Astrocyte (in vitro differentiated cells and primary cell): ENCODE measurements around the gene IL1RL2.

Experiments
- CTCF ChIP-seq: IDR thresholded peaks from 2 replicates; pipeline ENCODE4 v1.5.1; 2011; ENCODE audit warnings: low read depth, mild to moderate bottlenecking, inconsistent platforms, low read length, moderate library complexity; ENCODE audit not compliant: insufficient read depth
- EZH2 ChIP-seq: IDR thresholded peaks from 2 replicates; pipeline ENCODE4 v1.6.1; 2012; ENCODE audit warnings: mild to moderate bottlenecking, low read length, inconsistent platforms; ENCODE audit not compliant: insufficient read depth

GRCh38 chr2:102179788-102180686 is 6.8 kb upstream of the IL1RL2 start:
- TF ChIP-seq CTCF, result no peak
- TF ChIP-seq EZH2, result no peak
